ENCODE data around the gene NCR3LG1.

The NCR3LG1 gene

GRCh38 chr11:17375547-17375946 is 23.9 kb downstream of the NCR3LG1 start:
- no peak for FAIRE-seq

- no peak for FAIRE-seq
These were observed 24.9 kb downstream of the NCR3LG1 start for GRCh38 chr11:17376493-17376892.

GRCh38 chr11:17378655-17379054 is 27.1 kb downstream of the NCR3LG1 start:
- FAIRE-seq, result no peak

GRCh38 chr11:17379383-17380180 is 28.0 kb downstream of the NCR3LG1 start:
- no peak for FAIRE-seq

- FAIRE-seq, result no peak
These were observed 29.6 kb downstream of the NCR3LG1 start for GRCh38 chr11:17381156-17381555.

GRCh38 chr11:17382046-17382728 is 30.6 kb downstream of the NCR3LG1 start:
- FAIRE-seq, result no peak

GRCh38 chr11:17383461-17383860 is 31.9 kb downstream of the NCR3LG1 start:
- FAIRE-seq, result no peak

GRCh38 chr11:17384002-17384511 is 32.5 kb downstream of the NCR3LG1 start:
- FAIRE-seq, result no peak

GRCh38 chr11:17385492-17385891 is 33.9 kb downstream of the NCR3LG1 start:
- no peak for FAIRE-seq

- FAIRE-seq, result no peak
These were observed 34.3 kb downstream of the NCR3LG1 start for GRCh38 chr11:17385926-17386325.

- FAIRE-seq, result no peak
These were observed 34.9 kb downstream of the NCR3LG1 start for GRCh38 chr11:17386331-17387084.

GRCh38 chr11:17387254-17387653 is 35.7 kb downstream of the NCR3LG1 start:
- FAIRE-seq, result no peak

GRCh38 chr11:17387811-17388210 is 36.2 kb downstream of the NCR3LG1 start:
- FAIRE-seq, result no peak

- no peak for FAIRE-seq
These were observed 37.1 kb downstream of the NCR3LG1 start, which contains the start of gene KCNJ11 for GRCh38 chr11:17388609-17389210. KCNJ11 (minus strand) TSS chr11:17388659; CDS start chr11:17388091, 568 bp downstream.

GRCh38 chr11:17389211-17389956 is 37.8 kb downstream of the NCR3LG1 start:
- no peak for FAIRE-seq

- no peak for FAIRE-seq
These were observed 38.5 kb downstream of the NCR3LG1 start for GRCh38 chr11:17389957-17390649.

- no peak for FAIRE-seq
These were observed 40.1 kb downstream of the NCR3LG1 start for GRCh38 chr11:17391493-17392355.

- FAIRE-seq, result no peak
These were observed 41.3 kb downstream of the NCR3LG1 start for GRCh38 chr11:17392872-17393271.

GRCh38 chr11:17393472-17393871 is 41.9 kb downstream of the NCR3LG1 start:
- no peak for FAIRE-seq

GRCh38 chr11:17394743-17395390 is 43.3 kb downstream of the NCR3LG1 start:
- FAIRE-seq, result no peak

Data from TTC549 (cell line).